PC-3 (cell line): ENCODE measurements around the gene SORD.

Experiments
- CTCF ChIP-seq: fragments of 300-600 bp; sonication (generic); conservative IDR thresholded peaks from 2 replicates; pipeline ENCODE4 v1.5.1; 2017; ENCODE audit warnings: antibody characterized with exemption, low read depth, mild to moderate bottlenecking, low read length
- EZH2 ChIP-seq: fragments of 300-600 bp; sonication (generic); IDR thresholded peaks from one replicate; pipeline ENCODE4 v1.6.1; 2017; ENCODE audit warnings: antibody characterized with exemption, mild to moderate bottlenecking, low read length; ENCODE audit not compliant: unreplicated experiment
- EZH2phosphoT487 ChIP-seq: fragments of 300-600 bp; sonication (generic); IDR thresholded peaks from 2 replicates; pipeline ENCODE4 v1.6.1; 2018; ENCODE audit warnings: mild to moderate bottlenecking, antibody characterized with exemption, low read length, borderline replicate concordance

- no peak for TF ChIP-seq CTCF
- no peak for TF ChIP-seq EZH2
- no peak for TF ChIP-seq EZH2phosphoT487
These were observed 41.4 kb downstream of the SORD start for GRCh38 chr15:45064386-45064785.
